ENCODE results near the gene TENT4A.

DNA sequence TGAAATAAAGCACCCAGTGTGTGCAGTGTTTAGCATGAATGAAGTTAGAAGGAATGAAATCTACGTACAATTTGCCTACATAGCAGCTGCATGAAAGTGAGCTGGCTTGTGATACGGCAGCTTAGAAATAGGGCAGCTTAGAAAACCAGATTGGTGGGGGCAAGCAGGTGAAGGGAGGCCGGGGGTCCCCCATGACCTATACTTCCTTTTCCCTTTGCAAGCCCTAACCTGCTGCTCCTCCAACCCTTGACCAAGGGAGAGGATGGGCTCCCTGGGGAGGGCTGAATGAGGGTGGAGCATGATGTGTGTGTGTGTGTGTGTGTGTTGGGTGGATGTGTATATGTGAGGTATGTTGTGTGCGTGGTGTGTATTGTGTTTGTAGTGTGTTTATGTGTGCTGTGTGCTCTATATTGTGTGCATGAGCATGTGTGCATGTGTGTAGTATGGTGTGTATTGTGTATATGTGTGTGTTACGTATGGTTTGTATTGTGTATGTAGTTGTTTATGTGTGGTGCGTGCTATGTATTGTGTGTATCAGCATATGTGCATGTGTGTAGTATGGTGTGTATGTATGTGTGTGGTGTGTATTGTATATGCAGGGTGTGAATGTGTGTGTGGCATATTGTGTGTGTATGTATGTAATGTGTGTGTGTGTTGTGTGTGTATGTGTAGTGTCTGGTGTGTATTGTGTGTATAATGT is 72.1 kb downstream of the TENT4A start:
- TF ChIP-seq POLR2A (IDR thresholded peaks at IDR 0.05), result no peak
- TF ChIP-seq, protein P1, sequence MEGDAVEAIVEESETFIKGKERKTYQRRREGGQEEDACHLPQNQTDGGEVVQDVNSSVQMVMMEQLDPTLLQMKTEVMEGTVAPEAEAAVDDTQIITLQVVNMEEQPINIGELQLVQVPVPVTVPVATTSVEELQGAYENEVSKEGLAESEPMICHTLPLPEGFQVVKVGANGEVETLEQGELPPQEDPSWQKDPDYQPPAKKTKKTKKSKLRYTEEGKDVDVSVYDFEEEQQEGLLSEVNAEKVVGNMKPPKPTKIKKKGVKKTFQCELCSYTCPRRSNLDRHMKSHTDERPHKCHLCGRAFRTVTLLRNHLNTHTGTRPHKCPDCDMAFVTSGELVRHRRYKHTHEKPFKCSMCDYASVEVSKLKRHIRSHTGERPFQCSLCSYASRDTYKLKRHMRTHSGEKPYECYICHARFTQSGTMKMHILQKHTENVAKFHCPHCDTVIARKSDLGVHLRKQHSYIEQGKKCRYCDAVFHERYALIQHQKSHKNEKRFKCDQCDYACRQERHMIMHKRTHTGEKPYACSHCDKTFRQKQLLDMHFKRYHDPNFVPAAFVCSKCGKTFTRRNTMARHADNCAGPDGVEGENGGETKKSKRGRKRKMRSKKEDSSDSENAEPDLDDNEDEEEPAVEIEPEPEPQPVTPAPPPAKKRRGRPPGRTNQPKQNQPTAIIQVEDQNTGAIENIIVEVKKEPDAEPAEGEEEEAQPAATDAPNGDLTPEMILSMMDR (IDR thresholded peaks at IDR 0.05), result no peak
